Epithelial cell of esophagus (primary cell): Measurements from ENCODE around the gene ZNF407.
"Not testable (repeated sequence)": the region's sequence is repeated elsewhere in the genome, so short reads cannot be mapped to it uniquely, and the experiment has no call there.

Experiments
- DNase-seq: peaks from one replicate; pipeline ENCODE4 v3.0.0; 2010; ENCODE audit warnings: low read depth
- H3K4me3 ChIP-seq: 2 replicates; pipeline ENCODE4 v1.5.1; 2011; ENCODE audit warnings: mild to moderate bottlenecking, low read length, control low read depth
- TF ChIP-seq, protein P1 (sequence below): IDR thresholded peaks from 2 replicates; pipeline ENCODE4 v1.5.1; 2011; ENCODE audit warnings: low read depth, mild to moderate bottlenecking, low read length, control low read depth, inconsistent platforms; ENCODE audit not compliant: insufficient read depth; ENCODE audit errors: missing control alignments

The ZNF407 gene

DNA sequence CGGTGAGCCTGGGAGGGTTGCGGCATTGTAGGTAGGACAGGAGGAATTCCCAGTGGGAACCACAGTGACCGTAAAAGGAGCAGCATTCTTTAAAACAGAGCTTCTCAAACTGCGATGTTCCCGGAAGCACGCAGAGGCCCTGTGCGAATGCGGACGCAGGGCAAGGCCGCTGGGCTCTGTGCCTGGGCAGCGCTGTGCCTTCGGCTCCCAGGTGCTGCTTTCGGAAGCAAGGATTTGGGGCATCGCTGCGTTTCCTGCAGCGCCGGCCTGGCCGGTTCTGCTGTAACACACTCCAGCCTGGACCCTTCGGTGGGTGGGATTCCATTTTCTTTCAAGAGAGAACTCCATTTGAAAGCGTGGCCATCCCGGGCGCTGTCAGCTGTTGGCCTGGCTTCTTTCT, 492.7 kb downstream of the ZNF407 start:
- TF ChIP-seq, protein P1, sequence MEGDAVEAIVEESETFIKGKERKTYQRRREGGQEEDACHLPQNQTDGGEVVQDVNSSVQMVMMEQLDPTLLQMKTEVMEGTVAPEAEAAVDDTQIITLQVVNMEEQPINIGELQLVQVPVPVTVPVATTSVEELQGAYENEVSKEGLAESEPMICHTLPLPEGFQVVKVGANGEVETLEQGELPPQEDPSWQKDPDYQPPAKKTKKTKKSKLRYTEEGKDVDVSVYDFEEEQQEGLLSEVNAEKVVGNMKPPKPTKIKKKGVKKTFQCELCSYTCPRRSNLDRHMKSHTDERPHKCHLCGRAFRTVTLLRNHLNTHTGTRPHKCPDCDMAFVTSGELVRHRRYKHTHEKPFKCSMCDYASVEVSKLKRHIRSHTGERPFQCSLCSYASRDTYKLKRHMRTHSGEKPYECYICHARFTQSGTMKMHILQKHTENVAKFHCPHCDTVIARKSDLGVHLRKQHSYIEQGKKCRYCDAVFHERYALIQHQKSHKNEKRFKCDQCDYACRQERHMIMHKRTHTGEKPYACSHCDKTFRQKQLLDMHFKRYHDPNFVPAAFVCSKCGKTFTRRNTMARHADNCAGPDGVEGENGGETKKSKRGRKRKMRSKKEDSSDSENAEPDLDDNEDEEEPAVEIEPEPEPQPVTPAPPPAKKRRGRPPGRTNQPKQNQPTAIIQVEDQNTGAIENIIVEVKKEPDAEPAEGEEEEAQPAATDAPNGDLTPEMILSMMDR, result no peak
- DNase-seq, result no peak
- H3K4me3 ChIP-seq, result no peak overlapping the region

DNA sequence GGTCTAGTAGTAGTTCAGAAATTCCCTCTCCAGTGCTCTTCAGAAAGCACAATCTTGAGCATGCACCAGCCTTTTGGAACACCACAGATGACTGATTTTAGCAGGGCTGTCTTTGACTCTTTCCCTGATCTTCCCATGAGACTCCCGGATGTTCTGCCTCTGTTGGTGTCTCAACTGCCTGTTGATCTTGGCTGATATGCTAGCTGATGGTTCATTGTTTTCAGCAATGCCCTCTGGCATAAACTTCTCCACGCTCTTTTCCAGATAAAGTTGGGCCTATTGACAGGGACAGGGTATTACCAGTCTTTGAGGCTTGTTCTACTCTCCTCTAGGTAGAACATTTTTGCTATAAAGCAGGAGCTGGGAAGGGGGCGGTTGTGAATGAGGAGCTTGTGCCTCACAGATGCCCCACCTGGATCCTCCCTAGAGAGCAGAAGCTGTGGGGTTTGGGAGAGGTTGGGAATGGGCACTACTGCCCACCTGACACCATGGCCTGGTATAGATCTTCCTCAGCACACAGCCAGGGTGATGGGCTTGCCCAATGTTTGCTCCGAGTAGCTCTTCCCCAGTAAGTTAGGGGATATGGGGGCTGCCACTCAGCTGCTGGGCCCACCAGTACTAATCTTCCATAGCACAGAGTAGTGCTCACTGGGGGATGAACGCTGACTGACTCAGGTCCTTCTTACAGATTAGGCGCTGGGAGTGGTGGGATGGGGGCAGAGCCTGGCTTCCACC, 500.0 kb downstream of the ZNF407 start:
- TF ChIP-seq, protein P1, result no peak
- no peak overlapping the region for H3K4me3 ChIP-seq
- no peak for DNase-seq

DNA sequence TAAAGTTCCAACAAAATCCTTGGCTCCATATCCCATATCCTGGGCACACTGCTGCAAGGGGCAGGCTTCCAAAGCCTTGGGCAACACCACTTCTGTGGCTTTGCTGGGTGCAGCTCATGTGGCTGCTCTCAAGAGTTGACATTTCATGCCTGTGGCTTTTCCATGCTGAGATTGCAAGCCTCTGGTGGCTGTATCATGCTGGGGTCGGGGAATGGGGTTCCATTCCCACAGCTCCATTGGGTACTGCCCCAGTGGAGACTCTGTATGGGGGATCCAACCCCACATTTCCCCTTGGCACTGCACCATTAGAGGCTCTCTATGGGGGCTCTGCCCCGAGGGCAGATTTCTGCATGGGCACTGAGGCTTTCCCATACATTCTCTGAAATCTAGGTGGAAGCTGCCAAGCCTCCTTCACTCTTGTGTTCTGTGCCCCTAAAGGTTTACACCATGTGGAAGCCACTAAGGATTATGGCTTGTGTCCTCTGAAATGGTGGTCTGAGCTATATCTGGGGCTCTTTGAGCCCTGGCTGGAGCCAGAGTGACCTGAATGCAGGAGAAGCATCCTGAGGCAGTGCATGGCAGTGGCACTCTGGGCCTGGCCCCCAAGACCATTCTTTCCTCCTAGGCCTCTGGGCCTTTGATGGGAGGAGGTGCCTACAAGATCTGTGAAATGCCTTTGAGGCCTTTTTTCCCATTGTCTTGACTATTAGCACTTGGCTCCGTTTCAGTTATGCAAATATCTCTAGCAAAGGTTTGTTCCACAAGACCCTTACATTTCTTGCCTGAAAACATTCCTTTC, 503.4 kb downstream of the ZNF407 start:
- no peak for DNase-seq
- no peak overlapping the region for H3K4me3 ChIP-seq
- TF ChIP-seq, protein P1, result no peak

DNA sequence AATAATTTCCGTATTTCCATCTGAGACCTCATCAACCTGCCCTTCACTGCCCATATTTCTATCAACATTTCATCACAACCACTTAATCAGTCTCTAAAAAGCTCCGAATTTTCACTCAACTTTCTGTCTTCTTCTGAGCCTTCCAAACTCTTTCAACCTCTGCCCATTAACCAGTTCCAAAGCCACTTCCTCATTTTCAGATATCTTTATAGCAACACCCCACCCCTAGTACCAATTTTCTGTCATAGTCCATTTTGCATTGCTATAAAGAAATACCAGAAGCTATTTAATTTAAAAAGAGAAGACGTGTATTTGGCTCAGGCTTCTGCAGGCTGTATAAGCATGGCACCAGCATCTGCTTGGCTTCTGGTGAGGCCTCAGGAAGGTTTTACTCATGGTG, 504.2 kb downstream of the ZNF407 start:
- TF ChIP-seq, protein P1, result no peak
- DNase-seq, result no peak
- no peak overlapping the region for H3K4me3 ChIP-seq

DNA sequence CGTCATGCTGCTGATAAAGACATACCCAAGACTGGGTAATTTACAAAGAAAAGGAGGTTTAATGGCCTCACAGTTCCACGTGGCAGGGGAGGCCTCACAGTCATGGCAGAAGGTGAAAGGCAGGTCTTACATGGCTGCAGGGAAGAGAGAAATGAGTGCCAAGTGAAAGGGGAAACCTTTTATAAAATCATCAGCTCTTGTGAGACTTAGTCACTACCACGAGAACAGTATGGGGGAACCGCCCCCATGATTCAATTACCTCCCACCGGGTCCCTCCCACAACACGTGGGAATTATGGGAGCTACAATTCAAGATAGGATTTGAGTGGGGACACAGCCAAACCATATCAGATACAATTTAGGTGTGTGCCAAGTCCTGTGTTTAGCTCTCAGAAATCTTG, 506.4 kb downstream of the ZNF407 start:
- DNase-seq, H3K4me3 ChIP-seq: not testable (repeated sequence)

DNA sequence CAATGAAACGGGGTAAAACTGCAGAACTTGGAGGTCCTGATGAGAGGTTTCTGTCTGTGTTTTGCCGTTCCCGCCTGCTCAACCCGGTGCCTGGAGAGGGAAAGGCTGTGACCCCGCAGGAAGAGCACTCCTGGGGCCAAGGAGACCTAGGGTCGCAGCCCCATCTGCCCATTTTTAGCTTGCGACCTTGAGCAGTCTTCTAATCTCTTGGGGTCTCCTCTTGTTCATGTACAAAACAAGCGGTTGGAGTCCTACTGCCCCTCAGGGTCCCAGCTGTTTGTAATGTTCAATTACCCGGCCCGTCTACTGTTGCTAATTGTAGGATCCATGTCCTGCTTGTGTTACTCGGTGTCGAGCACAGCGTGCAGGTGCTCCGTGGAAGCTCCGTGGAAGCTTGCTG, 506.8 kb downstream of the ZNF407 start:
- TF ChIP-seq, protein P1, result no peak
- H3K4me3 ChIP-seq, result no peak overlapping the region
- no peak for DNase-seq

DNA sequence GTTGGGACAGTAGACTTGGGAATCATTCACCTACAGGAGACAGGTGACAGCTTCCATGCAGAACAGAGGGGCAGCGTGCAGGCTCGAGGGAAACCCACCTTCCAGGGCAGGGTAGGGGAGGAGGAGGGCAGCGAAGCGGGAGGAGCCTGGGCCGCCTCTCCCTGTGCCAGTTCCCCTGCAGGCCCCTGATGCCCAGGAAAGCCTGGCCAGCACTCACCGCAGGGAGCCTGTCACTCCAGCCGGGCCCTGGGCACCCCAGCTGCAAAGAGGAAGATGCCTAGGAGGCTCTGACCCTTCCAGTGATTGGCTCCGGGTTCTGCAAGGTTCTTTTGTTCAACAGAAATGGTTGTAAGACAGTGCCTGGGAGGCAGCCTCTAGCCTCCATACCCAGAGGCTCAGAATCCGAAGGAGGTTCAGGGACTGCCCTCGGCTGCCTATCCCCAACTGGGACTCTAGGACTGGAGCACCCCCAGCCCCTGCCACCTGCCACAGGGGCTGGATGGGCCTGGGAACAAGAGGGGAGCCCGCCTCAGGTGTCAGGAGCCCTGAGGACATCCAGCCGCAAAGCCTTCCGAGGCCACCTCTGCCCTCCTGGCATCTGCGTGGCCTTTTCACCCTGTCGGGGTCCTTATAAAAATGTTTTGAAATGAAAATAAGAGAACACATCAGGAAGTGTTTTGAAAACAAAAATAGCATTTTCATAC, 508.0 kb downstream of the ZNF407 start:
- H3K4me3 ChIP-seq, result no peak overlapping the region
- DNase-seq, result no peak
- TF ChIP-seq, protein P1, result no peak
